Posterior vena cava (tissue), 2 donors: ENCODE results near the gene METAP1D. TPM values are rescaled to one million over a fixed set of nuclear protein-coding genes. Genes with fewer than 3 reads are reported as not detected.
"Not testable (repeated sequence)": the region's sequence is repeated elsewhere in the genome, so short reads cannot be mapped to it uniquely, and the experiment has no call there.

Experiments
- DNase-seq: peaks from one replicate; pipeline ENCODE4 v3.0.0-alpha.2; 2020; ENCODE audit warnings: low spot score
- intact Hi-C, 2 donors: fragments of 100-400 bp; cut with DNase I; formaldehyde crosslinking; loops; one replicate each; pipeline versions ENCODE4 v1.14.1 to v1.14.2; 2022 to 2023
- total RNA-seq, 2 donors: library from RNA; stranded (reverse); fragmentation: NEBNext Ultra II Directional; extraction: Animal tissue kit (Norgen Biotek cat#: 25700); gene quantifications; one replicate each; pipeline ENCODE4 v1.2.1, GENCODE V29; 2021
- donor health status: DM: yes; HTN: yes; CAD: no.
- donor health status: DM: yes; HTN: yes; CAD: no.

Gene METAP1D
- total RNA-seq, 2 donors from 2014 or later, result 3.5 to 6.5 TPM

- intact Hi-C loops, result no loop called here
Measured at GRCh38 chr2:171991027-171991426, 8.7 kb upstream of the METAP1D start.

GRCh38 chr2:171995586-171995985 is 4.2 kb upstream of the METAP1D start:
- DNase-seq, result no peak
- intact Hi-C loops, result no loop called here

More at GRCh38 chr2:171991027-171991426, 8.7 kb upstream of the METAP1D start:
- DNase-seq, result no peak

GRCh38 chr2:171996021-171996420 is 3.7 kb upstream of the METAP1D start:
- DNase-seq, result no peak
- intact Hi-C loops, result no loop called here

GRCh38 chr2:171997031-171997430 is 2.7 kb upstream of the METAP1D start:
- intact Hi-C loops, DNase-seq: not testable (repeated sequence)

GRCh38 chr2:171999161-171999560 is 592 bp upstream of the METAP1D start:
- intact Hi-C loops, result no loop called here
- no peak for DNase-seq

GRCh38 chr2:172000696-172001361 is 1.1 kb downstream of the METAP1D start:
- DNase-seq, result no peak
- intact Hi-C loops, result no loop called here

GRCh38 chr2:172007372-172007771 is 7.6 kb downstream of the METAP1D start:
- intact Hi-C loops, result no loop called here
- DNase-seq, result no peak

- DNase-seq, result no peak
- intact Hi-C loops, result no loop called here
Measured at GRCh38 chr2:172009823-172010222, 10.1 kb downstream of the METAP1D start.

- no peak for DNase-seq
- intact Hi-C loops, result no loop called here
Measured at GRCh38 chr2:172011812-172012575, 12.2 kb downstream of the METAP1D start.

GRCh38 chr2:172012677-172013391 is 13.1 kb downstream of the METAP1D start:
- intact Hi-C loops, result no loop called here
- DNase-seq, result no peak

GRCh38 chr2:172013396-172013795 is 13.6 kb downstream of the METAP1D start:
- intact Hi-C loops, result no loop called here
- no peak for DNase-seq

GRCh38 chr2:172021074-172021931 is 21.6 kb downstream of the METAP1D start:
- intact Hi-C loops, result no loop called here
- no peak for DNase-seq

GRCh38 chr2:172021955-172022354 is 22.2 kb downstream of the METAP1D start:
- intact Hi-C loops, result no loop called here
- DNase-seq, result no peak

- no peak for DNase-seq
- intact Hi-C loops, result no loop called here
Measured at GRCh38 chr2:172031536-172031935, 31.8 kb downstream of the METAP1D start.

- intact Hi-C loops, result no loop called here
- DNase-seq, result no peak
Measured at GRCh38 chr2:172038121-172038520, 38.4 kb downstream of the METAP1D start.

- DNase-seq, result no peak
Measured at GRCh38 chr2:172038604-172039003, 38.9 kb downstream of the METAP1D start.

GRCh38 chr2:172039011-172039704 is 39.4 kb downstream of the METAP1D start:
- intact Hi-C loops, result no loop called here

More at GRCh38 chr2:172038604-172039003, 38.9 kb downstream of the METAP1D start:
- intact Hi-C loops, result no loop called here

GRCh38 chr2:172040311-172040710 is 40.6 kb downstream of the METAP1D start:
- intact Hi-C loops, result no loop called here
- DNase-seq, result no peak

More at GRCh38 chr2:172039011-172039704, 39.4 kb downstream of the METAP1D start:
- no peak for DNase-seq
